H9 (cell line): ENCODE data around the gene FDPS. TPM values are rescaled to one million over a fixed set of nuclear protein-coding genes. Genes with fewer than 3 reads are reported as not detected.

Experiments used
- DNase-seq: peaks from one replicate; pipeline ENCODE4 v3.0.0-alpha.2; 2017
- H2AFZ ChIP-seq: one replicate; pipeline ENCODE4 v1.6.1; 2013; ENCODE audit warnings: mild to moderate bottlenecking, low read length, control low read depth, moderate library complexity
- H2AK5ac ChIP-seq: 2 replicates; pipeline ENCODE4 v1.6.1; 2013; ENCODE audit warnings: low read length, control low read depth, mixed read lengths; ENCODE audit not compliant: insufficient read length
- H2BK120ac ChIP-seq: one replicate; pipeline ENCODE4 v1.6.1; 2013; ENCODE audit warnings: low read depth, mild to moderate bottlenecking, low read length, control low read depth, inconsistent platforms; ENCODE audit not compliant: poor library complexity, severe bottlenecking
- H2BK12ac ChIP-seq: 2 replicates; pipeline ENCODE4 v1.6.1; 2013; ENCODE audit warnings: low read length, control low read depth, mixed read lengths, low read depth; ENCODE audit not compliant: insufficient read length
- H2BK15ac ChIP-seq: 2 replicates; pipeline ENCODE4 v1.6.1; 2013; ENCODE audit warnings: low read depth, low read length, control low read depth
- H2BK20ac ChIP-seq: one replicate; pipeline ENCODE4 v1.6.1; 2013; ENCODE audit warnings: low read depth, mild to moderate bottlenecking, low read length, control low read depth, inconsistent platforms; ENCODE audit not compliant: poor library complexity, severe bottlenecking
- H2BK5ac ChIP-seq: 2 replicates; pipeline ENCODE4 v1.6.1; 2013; ENCODE audit warnings: low read length, control low read depth, mixed read lengths; ENCODE audit not compliant: insufficient read length
- H3K14ac ChIP-seq: 2 replicates; pipeline ENCODE4 v1.6.1; 2013; ENCODE audit warnings: low read length, control low read depth; ENCODE audit not compliant: insufficient read depth
- H3K18ac ChIP-seq: 2 replicates; pipeline ENCODE4 v1.6.1; 2013; ENCODE audit warnings: low read depth, mild to moderate bottlenecking, mixed read lengths, low read length, control low read depth; ENCODE audit not compliant: insufficient read length
- H3K23ac ChIP-seq: 2 replicates; pipeline ENCODE4 v1.6.1; 2013; ENCODE audit warnings: low read length, control low read depth, mixed read lengths, low read depth; ENCODE audit not compliant: insufficient read length
- H3K23me2 ChIP-seq: 2 replicates; pipeline ENCODE4 v1.6.1; 2013; ENCODE audit warnings: low read depth, mild to moderate bottlenecking, mixed read lengths, low read length, control low read depth; ENCODE audit not compliant: insufficient read length, poor library complexity, severe bottlenecking
- H3K27ac ChIP-seq: 2 replicates; pipeline ENCODE4 v1.5.1; 2013; ENCODE audit warnings: low read length, control low read depth, mixed read lengths, low read depth; ENCODE audit not compliant: insufficient read length
- H3K27me3 ChIP-seq: 2 replicates; pipeline ENCODE4 v1.6.1; 2013; ENCODE audit warnings: low read length, control low read depth, inconsistent platforms; ENCODE audit not compliant: insufficient read depth
- H3K4ac ChIP-seq: 2 replicates; pipeline ENCODE4 v1.6.1; 2013; ENCODE audit warnings: low read depth, mild to moderate bottlenecking, control low read depth, inconsistent platforms, low read length, moderate library complexity
- H3K4me1 ChIP-seq: 2 replicates; pipeline ENCODE4 v1.6.1; 2013; ENCODE audit warnings: low read length, control low read depth, inconsistent platforms; ENCODE audit not compliant: insufficient read depth
- H3K4me2 ChIP-seq: 2 replicates; pipeline ENCODE4 v1.6.1; 2013; ENCODE audit warnings: low read length, control low read depth, mixed read lengths; ENCODE audit not compliant: insufficient read length, insufficient read depth
- H3K56ac ChIP-seq: 2 replicates; pipeline ENCODE4 v1.6.1; 2013; ENCODE audit warnings: low read depth, mild to moderate bottlenecking, mixed read lengths, low read length, control low read depth; ENCODE audit not compliant: insufficient read length
- H3K79me1 ChIP-seq: 2 replicates; pipeline ENCODE4 v1.6.1; 2013; ENCODE audit warnings: low read depth, mild to moderate bottlenecking, moderate library complexity, low read length, control low read depth, inconsistent platforms; ENCODE audit not compliant: insufficient read depth, poor library complexity, severe bottlenecking
- H3K79me2 ChIP-seq: 2 replicates; pipeline ENCODE4 v1.6.1; 2013; ENCODE audit warnings: low read length, control low read depth, inconsistent platforms; ENCODE audit not compliant: insufficient read depth
- H3K9ac ChIP-seq: 2 replicates; pipeline ENCODE4 v1.6.1; 2013; ENCODE audit warnings: low read length, control low read depth, mixed read lengths; ENCODE audit not compliant: insufficient read length; ENCODE audit errors: extremely low read depth
- H3K9me3 ChIP-seq: one replicate; pipeline ENCODE4 v1.6.1; 2013; ENCODE audit warnings: low read depth, low read length, inconsistent platforms; ENCODE audit not compliant: control insufficient read depth
- H3T11ph ChIP-seq: one replicate; pipeline ENCODE4 v1.6.1; 2013; ENCODE audit warnings: mild to moderate bottlenecking, low read length, control low read depth, inconsistent platforms
- H4K20me1 ChIP-seq: one replicate; pipeline ENCODE4 v1.6.1; 2013; ENCODE audit not compliant: control insufficient read depth, insufficient read length, insufficient read depth
- H4K5ac ChIP-seq: 2 replicates; pipeline ENCODE4 v1.6.1; 2013; ENCODE audit warnings: low read depth, mild to moderate bottlenecking, mixed read lengths, low read length, control low read depth; ENCODE audit not compliant: insufficient read length
- H4K8ac ChIP-seq: replicated peaks from 2 replicates; pipeline ENCODE4 v1.6.1; 2013; ENCODE audit warnings: low read length, control low read depth, mixed read lengths, low read depth; ENCODE audit not compliant: insufficient read length
- H4K91ac ChIP-seq: 2 replicates; pipeline ENCODE4 v1.6.1; 2013; ENCODE audit warnings: low read depth, mild to moderate bottlenecking, moderate library complexity, mixed read lengths, low read length, control low read depth; ENCODE audit not compliant: insufficient read length
- H3K27ac Mint-ChIP-seq, 3 experiments: 2 replicates in 2 of 3; 3 replicates in 1 of 3; pipeline ENCODE4 v1.8.0; 2020 to 2021; ENCODE audit warnings: mixed read lengths in 3 of 3, mild to moderate bottlenecking in 1 of 3, moderate library complexity in 1 of 3
- H3K27me3 Mint-ChIP-seq: 2 replicates; pipeline ENCODE4 v1.8.0; 2021; ENCODE audit warnings: low read depth, mild to moderate bottlenecking, moderate library complexity, mixed read lengths
- H3K36me3 Mint-ChIP-seq, 3 experiments: 2 replicates in 2 of 3; 3 replicates in 1 of 3; pipeline ENCODE4 v1.8.0; 2020 to 2021; ENCODE audit warnings: low read depth in 3 of 3, mixed read lengths in 3 of 3; ENCODE audit not compliant: insufficient read depth in 1 of 3
- H3K4me1 Mint-ChIP-seq, 2 experiments: 2 replicates each; pipeline ENCODE4 v1.8.0; 2020; ENCODE audit warnings: mixed read lengths in 2 of 2
- H3K4me3 Mint-ChIP-seq, 2 experiments: 2 replicates in 1 of 2; 3 replicates in 1 of 2; pipeline ENCODE4 v1.8.0; 2020 to 2021; ENCODE audit warnings: mild to moderate bottlenecking in 2 of 2, mixed read lengths in 2 of 2, moderate library complexity in 1 of 2
- H3K9me3 Mint-ChIP-seq, 2 experiments: 2 replicates in 1 of 2; 3 replicates in 1 of 2; pipeline ENCODE4 v1.8.0; 2020; ENCODE audit warnings: mild to moderate bottlenecking in 2 of 2, mixed read lengths in 2 of 2, moderate library complexity in 1 of 2
- CTCF ChIP-seq: fragments of 200-600 bp; sonication (generic); conservative IDR thresholded peaks from 3 replicates; pipeline ENCODE4 v1.8.0; 2021; ENCODE audit warnings: antibody characterized with exemption, mild to moderate bottlenecking
- WGBS: extraction: QIAGEN DNeasy Blood & Tissue Kit; methylation state at CpG from one replicate; pipeline ENCODE4 v1.1.7; 2013; ENCODE audit warnings: missing lambda C conversion rate, low lambda C conversion rate, mixed read lengths; ENCODE audit not compliant: insufficient read length; ENCODE audit errors: extremely low coverage; 5-methylcytosine and 5-hydroxymethylcytosine counted together
- total RNA-seq: library from RNA; stranded (reverse); gene quantifications from 2 replicates; pipeline ENCODE4 v1.2.1, GENCODE V29; 2021

The FDPS gene
- total RNA-seq, 1 experiment from 2014 or later = 273 TPM

GRCh38 chr1:155320661-155321617 lies 12.3 kb downstream of the FDPS start, which contains the start of gene RUSC1:
TSS of gene RUSC1 (plus strand) at chr1:155320894. CDS start at chr1:155321774, 880 bp downstream.
- Histone ChIP-seq H4K8ac (no peak within 1 kb of the TSS), H2BK20ac (no peak within 1 kb of the TSS), H3K27me3 (no peaks in the 10 kb centered on the region), H3K4ac (no peak within 1 kb of the TSS), H3K9ac (no peak within 1 kb of the TSS), H4K5ac (no peak within 1 kb of the TSS), H3K9me3 (no peaks in the 10 kb centered on the region), H4K20me1 (no peaks in the 10 kb centered on the region), H3K23me2 (peaks cover 31% of the 10 kb centered on the region), H3K79me1 (no peaks in the 10 kb centered on the region), H3K18ac (no peak within 1 kb of the TSS), H2BK12ac (no peak within 1 kb of the TSS), H4K91ac (no peak within 1 kb of the TSS), H3T11ph (no peak within 1 kb of the TSS), H3K79me2 (no peaks in the 10 kb centered on the region), H3K23ac (no peak within 1 kb of the TSS), H3K4me1 (peaks cover 2% of the 10 kb centered on the region; the same call in 1 of the 2 replicates), H2BK5ac (no peak within 1 kb of the TSS), H2BK15ac (no peak within 1 kb of the TSS), H2AFZ (no peak within 1 kb of the TSS), H3K27ac (no peak within 1 kb of the TSS), H3K14ac (no peak within 1 kb of the TSS), H2BK120ac (no peak within 1 kb of the TSS), H3K4me2 (peak within 1 kb of the TSS; percentile 68), H3K56ac (no peak within 1 kb of the TSS), H2AK5ac (no peak within 1 kb of the TSS)
- Mint-ChIP-seq H3K27ac (peak within 1 kb of the TSS in 2 of 3 experiments; percentile 59 to 77; a peak in 5 of 7 replicates), H3K27me3 (no peaks in the 10 kb centered on the region; the same call in 1 of the 2 replicates), H3K4me1 (peaks cover 36 to 39% of the 10 kb centered on the region in 2 experiments), H3K9me3 (no peaks in the 10 kb centered on the region), H3K36me3 (peaks cover 14 to 25% (median 23%) of the 10 kb centered on the region in 3 experiments; a peak in 6 of 7 replicates), H3K4me3 (peak within 1 kb of the TSS; percentile 86 to 93)
- no CpG with 5 or more reads among the region's 51 CpGs for WGBS
- peak; percentile 91 for DNase-seq
- TF ChIP-seq CTCF = no peak
